ENCODE data around the gene TBCB. TPM values are rescaled to one million over a fixed set of nuclear protein-coding genes. Genes with fewer than 3 reads are reported as not detected.
"Not testable (repeated sequence)": the region's sequence is repeated elsewhere in the genome, so short reads cannot be mapped to it uniquely, and the experiment has no call there.

The TBCB gene
- total RNA-seq, result 100 to 1,000 TPM; 111 to 179 (median 150) TPM
- 124 TPM for total RNA-seq (2013)
- total RNA-seq, result 24.8 to 81.2 (median 57.4) reads per million in 29 experiments

- peak; percentile 53 to 58 (median 56) for ATAC-seq (replicated peaks in 1 of 4)
- Mint-ChIP-seq H3K9me3 (no peaks in the 10 kb centered on the region), H3K4me3 (peak within 1 kb of the TSS; percentile 87 to 94 (median 90)), H3K36me3 (peaks cover 35% of the 10 kb centered on the region), H3K4me1 (peaks cover 50 to 52% (median 50%) of the 10 kb centered on the region in 3 donors), H3K27ac (peak within 1 kb of the TSS; percentile 96 to 97), H3K27me3 (no peaks in the 10 kb centered on the region)
- peaks cover 4 to 46% of the 10 kb centered on the region in 2 donors for H3K36me3 ChIP-seq (ENCODE audit: control insufficient read depth in 2 of 2, extremely low read depth in 1 of 2, insufficient read depth in 1 of 2, low read length in 1 of 2)
- no peaks in the 10 kb centered on the region for H3K9me3 ChIP-seq
- POLR2A ChIA-PET, result interaction anchor here in 1 of 2 donors (0.7 to 0.9 kb wide), 2 partner anchors 99 to 234 kb away, joined by 3 to 4 read pairs; partner anchors contain the start of genes ZNF146 and ZNF565
- CTCF ChIA-PET, result interaction anchor here in 1 of 2 donors (0.5 to 1.8 kb wide), 4 partner anchors 11 to 1667 kb away, joined by 3 to 7 read pairs (median 3); no protein-coding TSS in a partner anchor
- H3K4me3 ChIP-seq (ENCODE audit: control insufficient read depth in 1 of 2, extremely low read depth in 1 of 2, low read length in 1 of 2), result peak within 1 kb of the TSS; percentile 61 to 94
- H3K4me1 ChIP-seq (ENCODE audit: control insufficient read depth in 1 of 2, extremely low read depth in 1 of 2, insufficient read depth in 2 of 2, low read length in 2 of 2), result peaks cover 5 to 47% of the 10 kb centered on the region in 2 experiments
- no peaks in the 10 kb centered on the region for H3K27me3 ChIP-seq (replicated peaks in 1 of 2; ENCODE audit: control insufficient read depth in 2 of 2, extremely low read depth in 1 of 2, insufficient read depth in 2 of 2, low read length in 1 of 2)
- 7% methylated on average over 38 of the region's 59 CpGs for WGBS (ENCODE audit: insufficient coverage)
- peak within 1 kb of the TSS; percentile 68 for H3K27ac ChIP-seq (ENCODE audit: low read length)
- DNase-seq, result peak in 14 of 35 experiments; percentile 85 to 91 (median 88)
These were observed at the start of gene TBCB for GRCh38 chr19:36115453-36116343. TBCB (plus strand) TSS chr19:36115468; CDS start chr19:36115561, 93 bp downstream.

GRCh38 chr19:36067681-36068080 lies 47.6 kb upstream of the TBCB start:
- WGBS (ENCODE audit: insufficient coverage), result 95% methylated on average over 6 of the region's 11 CpGs
- ATAC-seq (replicated peaks in 1 of 4) (no peak), DNase-seq (no peak)
- H3K4me1 ChIP-seq (ENCODE audit: control insufficient read depth in 1 of 2, extremely low read depth in 1 of 2, insufficient read depth in 2 of 2, low read length in 2 of 2), result no peaks in the 10 kb centered on the region
- no peaks in the 10 kb centered on the region for H3K27me3 Mint-ChIP-seq
- H3K9me3 Mint-ChIP-seq, result no peaks in the 10 kb centered on the region
- H3K9me3 ChIP-seq, result no peaks in the 10 kb centered on the region
- ChIA-PET CTCF (no interaction called here), POLR2A (no interaction called here)
- H3K27ac ChIP-seq (ENCODE audit: low read length), result no peak overlapping the region
- no peaks in the 10 kb centered on the region for H3K36me3 ChIP-seq (ENCODE audit: control insufficient read depth in 2 of 2, extremely low read depth in 1 of 2, insufficient read depth in 1 of 2, low read length in 1 of 2)
- H3K27me3 ChIP-seq (replicated peaks in 1 of 2; ENCODE audit: control insufficient read depth in 2 of 2, extremely low read depth in 1 of 2, insufficient read depth in 2 of 2, low read length in 1 of 2), result no peaks in the 10 kb centered on the region
- peaks cover 3% of the 10 kb centered on the region for H3K36me3 Mint-ChIP-seq
- H3K27ac Mint-ChIP-seq, result no peak overlapping the region
- H3K4me1 Mint-ChIP-seq, result no peaks in the 10 kb centered on the region
- no peak overlapping the region for H3K4me3 Mint-ChIP-seq
- no peak overlapping the region for H3K4me3 ChIP-seq (ENCODE audit: control insufficient read depth in 1 of 2, extremely low read depth in 1 of 2, low read length in 1 of 2)

GRCh38 chr19:36068810-36069499 lies 46.3 kb upstream of the TBCB start:
- H3K4me1 Mint-ChIP-seq; H3K9me3 Mint-ChIP-seq; CTCF ChIA-PET; H3K4me3 Mint-ChIP-seq; H3K27ac ChIP-seq (ENCODE audit: low read length); H3K27me3 ChIP-seq (replicated peaks in 1 of 2; ENCODE audit: control insufficient read depth in 2 of 2, extremely low read depth in 1 of 2, insufficient read depth in 2 of 2, low read length in 1 of 2); H3K36me3 ChIP-seq (ENCODE audit: control insufficient read depth in 2 of 2, extremely low read depth in 1 of 2, insufficient read depth in 1 of 2, low read length in 1 of 2); POLR2A ChIA-PET; H3K27me3 Mint-ChIP-seq; H3K27ac Mint-ChIP-seq; DNase-seq; H3K4me1 ChIP-seq (ENCODE audit: control insufficient read depth in 1 of 2, extremely low read depth in 1 of 2, insufficient read depth in 2 of 2, low read length in 2 of 2); H3K4me3 ChIP-seq (ENCODE audit: control insufficient read depth in 1 of 2, extremely low read depth in 1 of 2, low read length in 1 of 2); ATAC-seq (replicated peaks in 1 of 4); H3K9me3 ChIP-seq; H3K36me3 Mint-ChIP-seq: not testable (repeated sequence)
- WGBS (ENCODE audit: insufficient coverage), result 97% methylated on average over 14 of the region's 57 CpGs

GRCh38 chr19:36072081-36072480 lies 43.2 kb upstream of the TBCB start:
- Histone ChIP-seq H3K4me3 (ENCODE audit: control insufficient read depth in 1 of 2, extremely low read depth in 1 of 2, low read length in 1 of 2) (no peak overlapping the region), H3K27me3 (replicated peaks in 1 of 2; ENCODE audit: control insufficient read depth in 2 of 2, extremely low read depth in 1 of 2, insufficient read depth in 2 of 2, low read length in 1 of 2) (no peaks in the 10 kb centered on the region), H3K36me3 (ENCODE audit: control insufficient read depth in 2 of 2, extremely low read depth in 1 of 2, insufficient read depth in 1 of 2, low read length in 1 of 2) (no peaks in the 10 kb centered on the region), H3K27ac (ENCODE audit: low read length) (no peak overlapping the region), H3K9me3 (no peaks in the 10 kb centered on the region), H3K4me1 (ENCODE audit: control insufficient read depth in 1 of 2, extremely low read depth in 1 of 2, insufficient read depth in 2 of 2, low read length in 2 of 2) (no peaks in the 10 kb centered on the region)
- 96% methylated on average over 8 of the region's 8 CpGs for WGBS (ENCODE audit: insufficient coverage)
- no peaks in the 10 kb centered on the region for H3K4me1 Mint-ChIP-seq
- H3K27ac Mint-ChIP-seq, result no peak overlapping the region
- ChIA-PET CTCF (no interaction called here), POLR2A (no interaction called here)
- H3K27me3 Mint-ChIP-seq, result no peaks in the 10 kb centered on the region
- no peak for DNase-seq
- no peak for ATAC-seq (replicated peaks in 1 of 4)
- H3K9me3 Mint-ChIP-seq, result no peaks in the 10 kb centered on the region
- H3K4me3 Mint-ChIP-seq, result no peak overlapping the region
- H3K36me3 Mint-ChIP-seq, result peaks cover 3% of the 10 kb centered on the region

- WGBS (ENCODE audit: insufficient coverage), result 95% methylated on average over 8 of the region's 10 CpGs
- Mint-ChIP-seq H3K27me3 (no peaks in the 10 kb centered on the region), H3K27ac (no peak overlapping the region), H3K36me3 (no peaks in the 10 kb centered on the region), H3K9me3 (no peaks in the 10 kb centered on the region), H3K4me3 (no peak overlapping the region), H3K4me1 (no peaks in the 10 kb centered on the region)
- no peak for DNase-seq
- POLR2A ChIA-PET, result no interaction called here
- Histone ChIP-seq H3K4me3 (ENCODE audit: control insufficient read depth in 1 of 2, extremely low read depth in 1 of 2, low read length in 1 of 2) (no peak overlapping the region), H3K4me1 (ENCODE audit: control insufficient read depth in 1 of 2, extremely low read depth in 1 of 2, insufficient read depth in 2 of 2, low read length in 2 of 2) (no peaks in the 10 kb centered on the region), H3K36me3 (ENCODE audit: control insufficient read depth in 2 of 2, extremely low read depth in 1 of 2, insufficient read depth in 1 of 2, low read length in 1 of 2) (no peaks in the 10 kb centered on the region), H3K27me3 (replicated peaks in 1 of 2; ENCODE audit: control insufficient read depth in 2 of 2, extremely low read depth in 1 of 2, insufficient read depth in 2 of 2, low read length in 1 of 2) (no peaks in the 10 kb centered on the region), H3K9me3 (no peaks in the 10 kb centered on the region), H3K27ac (ENCODE audit: low read length) (no peak overlapping the region)
- CTCF ChIA-PET, result interaction anchor here in 1 of 2 donors (0.7 kb wide), 1 partner anchor 697 kb away, joined by 3 read pairs; no protein-coding TSS in a partner anchor
- ATAC-seq (replicated peaks in 1 of 4), result no peak
These were observed 42.0 kb upstream of the TBCB start for GRCh38 chr19:36073121-36073876.

GRCh38 chr19:36079389-36079945 lies 35.8 kb upstream of the TBCB start:
- Mint-ChIP-seq H3K27ac (no peak overlapping the region), H3K9me3 (no peaks in the 10 kb centered on the region), H3K36me3 (peaks cover 4% of the 10 kb centered on the region), H3K27me3 (no peaks in the 10 kb centered on the region), H3K4me1 (no peaks in the 10 kb centered on the region), H3K4me3 (no peak overlapping the region)
- no peaks in the 10 kb centered on the region for H3K27me3 ChIP-seq (replicated peaks in 1 of 2; ENCODE audit: control insufficient read depth in 2 of 2, extremely low read depth in 1 of 2, insufficient read depth in 2 of 2, low read length in 1 of 2)
- no peak overlapping the region for H3K4me3 ChIP-seq (ENCODE audit: control insufficient read depth in 1 of 2, extremely low read depth in 1 of 2, low read length in 1 of 2)
- DNase-seq (no peak), ATAC-seq (replicated peaks in 1 of 4) (no peak)
- no peaks in the 10 kb centered on the region for H3K4me1 ChIP-seq (ENCODE audit: control insufficient read depth in 1 of 2, extremely low read depth in 1 of 2, insufficient read depth in 2 of 2, low read length in 2 of 2)
- H3K9me3 ChIP-seq, result no peaks in the 10 kb centered on the region
- POLR2A ChIA-PET, result no interaction called here
- H3K36me3 ChIP-seq (ENCODE audit: control insufficient read depth in 2 of 2, extremely low read depth in 1 of 2, insufficient read depth in 1 of 2, low read length in 1 of 2), result peaks cover 0 to 5% of the 10 kb centered on the region in 2 donors
- CTCF ChIA-PET, result no interaction called here
- no CpG with 5 or more reads among the region's 3 CpGs for WGBS (ENCODE audit: insufficient coverage)
- H3K27ac ChIP-seq (ENCODE audit: low read length), result no peak overlapping the region
